PC-9 (cell line): Measurements from ENCODE around the gene CELF2. TPM values are rescaled to one million over a fixed set of nuclear protein-coding genes. Genes with fewer than 3 reads are reported as not detected.

Experiments used
- BruUV-seq: library from RNA; stranded (reverse); fragments of 400-500 nt; replicated peaks from 2 replicates; lab custom pipeline; 2021; lab: Mats Ljungman, UMichigan
- CTCF ChIA-PET: fragments of 300-600 bp; sonication (Branson Sonifier 250); formaldehyde crosslinking; loops from one replicate; lab custom pipeline; 2022; ENCODE audit warnings: antibody characterized with exemption; lab: Charles Lee
- POLR2A ChIA-PET: fragments of 300-600 bp; sonication (Branson Sonifier 250); formaldehyde crosslinking; loops from one replicate; lab custom pipeline; 2022; ENCODE audit warnings: antibody characterized with exemption; ENCODE audit not compliant: unreplicated experiment; lab: Charles Lee
- DNase-seq, 2 experiments: peaks; one replicate each; pipeline versions ENCODE4 v3.0.0 to v3.0.0-alpha.2; 2015 to 2022; ENCODE audit warnings: mixed read lengths in 1 of 2
- H2AFZ ChIP-seq: fragments of 200-600 bp; sonication (generic); 2 replicates; pipeline ENCODE4 v1.8.1; 2017; ENCODE audit warnings: antibody characterized with exemption
- H3F3A ChIP-seq: fragments of 200-600 bp; sonication (generic); 2 replicates; pipeline ENCODE4 v1.8.1; 2017; ENCODE audit warnings: antibody characterized with exemption, mild to moderate bottlenecking, low read depth; ENCODE audit not compliant: insufficient read depth
- H3K27ac ChIP-seq: fragments of 200-600 bp; sonication (generic); 2 replicates; pipeline ENCODE4 v1.6.1; 2016; ENCODE audit warnings: mixed run types
- H3K27me3 ChIP-seq: fragments of 200-600 bp; sonication (generic); 2 replicates; pipeline ENCODE4 v1.6.1; 2016; ENCODE audit warnings: low read depth, mixed run types; ENCODE audit not compliant: insufficient read depth
- H3K36me3 ChIP-seq: fragments of 200-600 bp; sonication (generic); 2 replicates; pipeline ENCODE4 v1.6.1; 2016; ENCODE audit warnings: low read depth, mixed run types
- H3K4me1 ChIP-seq: fragments of 200-600 bp; sonication (generic); replicated peaks from 2 replicates; pipeline ENCODE4 v1.6.1; 2016; ENCODE audit warnings: mixed run types; ENCODE audit not compliant: insufficient read depth
- H3K4me2 ChIP-seq: fragments of 200-600 bp; sonication (generic); 2 replicates; pipeline ENCODE4 v1.6.1; 2017; ENCODE audit warnings: mixed run types
- H3K4me3 ChIP-seq: fragments of 200-600 bp; sonication (generic); 2 replicates; pipeline ENCODE4 v1.6.1; 2016; ENCODE audit warnings: mixed run types
- H3K79me2 ChIP-seq: fragments of 200-600 bp; sonication (generic); 2 replicates; pipeline ENCODE4 v1.6.1; 2017; ENCODE audit warnings: low read depth, mixed run types
- H3K9me2 ChIP-seq: fragments of 200-600 bp; sonication (generic); 2 replicates; pipeline ENCODE4 v1.8.1; 2017; ENCODE audit warnings: mild to moderate bottlenecking; ENCODE audit not compliant: insufficient read depth
- H3K9me3 ChIP-seq: fragments of 200-600 bp; sonication (generic); 2 replicates; pipeline ENCODE4 v1.8.1; 2016; ENCODE audit warnings: low read depth; ENCODE audit not compliant: insufficient read depth
- H4K20me1 ChIP-seq: fragments of 200-600 bp; sonication (generic); 2 replicates; pipeline ENCODE4 v1.8.1; 2017; ENCODE audit not compliant: insufficient read depth
- CTCF ChIP-seq: fragments of 200-600 bp; sonication (generic); conservative IDR thresholded peaks from 2 replicates; pipeline ENCODE4 v1.6.1; 2017; ENCODE audit warnings: mixed run types, antibody characterized with exemption, mild to moderate bottlenecking, moderate library complexity
- EZH2 ChIP-seq: fragments of 200-600 bp; sonication (generic); IDR thresholded peaks from 2 replicates; pipeline ENCODE4 v1.8.0; 2017; ENCODE audit warnings: antibody characterized with exemption, low read depth
- intact Hi-C: fragments of 100-400 bp; cut with micrococcal nuclease; formaldehyde crosslinking; loops from one replicate; pipeline ENCODE4 v1.10.0; 2022; ENCODE audit not compliant: unreplicated experiment
- total RNA-seq: library from RNA; stranded (reverse); gene quantifications from 2 replicates; pipeline ENCODE4 v1.2.3, GENCODE V29; 2021

The CELF2 gene
- total RNA-seq, 1 experiment from 2014 or later, result not detected

GRCh38 chr10:11017000-11017569, 587 bp upstream of the CELF2 start:
- no peaks in the 10 kb centered on the region for H3K27me3 ChIP-seq
- H3K4me1 ChIP-seq, result no peaks in the 10 kb centered on the region
- no TSS peak for BruUV-seq
- no peak overlapping the region for H2AFZ ChIP-seq
- H3K79me2 ChIP-seq, result no peaks in the 10 kb centered on the region
- no peaks in the 10 kb centered on the region for H3K9me3 ChIP-seq
- H3K4me3 ChIP-seq, result no peak overlapping the region
- intact Hi-C loops, result no loop called here
- H3K9me2 ChIP-seq, result no peaks in the 10 kb centered on the region
- H3K27ac ChIP-seq, result no peak overlapping the region
- no peaks in the 10 kb centered on the region for H3K36me3 ChIP-seq
- no peaks in the 10 kb centered on the region for H4K20me1 ChIP-seq
- no peaks in the 10 kb centered on the region for H3F3A ChIP-seq
- ChIA-PET CTCF (no interaction called here), POLR2A (no interaction called here)
- no peak overlapping the region for H3K4me2 ChIP-seq
- TF ChIP-seq EZH2 (no peak), CTCF (no peak)
- no peak for DNase-seq

- DNase-seq, result no peak
- Histone ChIP-seq H4K20me1 (no peaks in the 10 kb centered on the region), H3K9me2 (no peaks in the 10 kb centered on the region), H3K36me3 (no peaks in the 10 kb centered on the region), H3K79me2 (no peaks in the 10 kb centered on the region), H3K4me1 (no peaks in the 10 kb centered on the region), H3K9me3 (no peaks in the 10 kb centered on the region), H3K4me3 (no peak overlapping the region), H3K27ac (no peak overlapping the region), H3K4me2 (no peak overlapping the region), H3F3A (no peaks in the 10 kb centered on the region), H3K27me3 (no peaks in the 10 kb centered on the region), H2AFZ (no peak overlapping the region)
- CTCF ChIA-PET, result no interaction called here
- BruUV-seq, result no TSS peak
- intact Hi-C loops, result no loop called here
- TF ChIP-seq EZH2 (no peak), CTCF (no peak)
- POLR2A ChIA-PET, result no interaction called here
These were observed 765 bp downstream of the CELF2 start for GRCh38 chr10:11018432-11018841.

- BruUV-seq, result no TSS peak
- ChIA-PET POLR2A (no interaction called here), CTCF (no interaction called here)
- Histone ChIP-seq H3K27ac (no peak overlapping the region), H4K20me1 (no peaks in the 10 kb centered on the region), H3K9me3 (no peaks in the 10 kb centered on the region), H3K27me3 (no peaks in the 10 kb centered on the region), H3K4me2 (no peak overlapping the region), H3F3A (no peaks in the 10 kb centered on the region), H3K79me2 (no peaks in the 10 kb centered on the region), H2AFZ (no peak overlapping the region), H3K4me3 (no peak overlapping the region), H3K36me3 (no peaks in the 10 kb centered on the region), H3K9me2 (no peaks in the 10 kb centered on the region), H3K4me1 (no peaks in the 10 kb centered on the region)
- TF ChIP-seq EZH2, result no peak
- no peak for TF ChIP-seq CTCF
- intact Hi-C loops, result no loop called here
- DNase-seq, result no peak
These were observed 1.4 kb downstream of the CELF2 start for GRCh38 chr10:11018855-11019631.
